HG03060 (cell line): Measurements from ENCODE around the gene FTO.

Experiments used
- ATAC-seq: cut with Tn5 transposase; IDR thresholded peaks from one replicate; pipeline ENCODE4 v1.9.1; 2021; ENCODE audit warnings: low read depth, moderate number of reproducible peaks; ENCODE audit not compliant: unreplicated experiment

FTO gene

DNA sequence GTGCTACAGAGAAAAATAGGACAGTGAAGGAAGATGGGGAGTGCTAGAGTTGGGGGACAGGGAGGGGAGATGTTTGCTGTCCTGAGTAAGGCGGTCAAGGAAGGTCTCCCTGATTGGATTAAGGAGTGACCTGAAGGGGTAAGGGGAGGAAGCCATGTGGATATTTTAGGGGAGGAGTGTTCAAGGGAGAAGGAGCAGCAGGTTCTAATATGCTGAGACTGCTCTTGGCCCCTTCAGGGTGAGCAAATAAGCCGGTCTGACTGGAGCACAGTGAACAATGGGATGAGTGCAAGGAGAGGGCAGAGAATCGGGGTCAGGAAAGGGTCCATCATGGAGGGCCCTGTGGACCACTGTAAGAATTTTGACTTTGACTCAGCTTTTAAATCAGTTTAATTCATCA lies 393.8 kb downstream of the FTO start:
- ATAC-seq: no peak

DNA sequence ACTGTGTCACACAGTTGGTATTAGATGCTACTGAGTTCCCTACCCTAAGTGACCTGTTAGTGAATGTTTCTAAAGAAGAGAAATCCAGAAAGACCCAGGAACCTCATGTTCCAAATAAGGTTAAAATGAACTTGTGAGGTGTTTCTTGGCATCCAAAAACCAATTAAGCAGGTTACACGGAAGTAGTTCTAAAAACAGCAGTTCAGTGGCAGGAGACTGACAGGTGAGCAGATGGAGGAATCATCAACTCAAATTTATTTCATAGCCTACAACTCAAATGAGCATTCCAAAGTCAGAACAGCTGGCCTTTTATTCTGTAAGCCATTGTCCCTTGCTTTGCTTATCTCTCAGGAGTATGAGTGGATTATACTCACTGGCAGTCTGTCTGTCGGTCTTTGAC lies 394.3 kb downstream of the FTO start:
- ATAC-seq: no peak

- ATAC-seq: no peak
Observed at GRCh38 chr16:54099627-54100026, 395.7 kb downstream of the FTO start.

DNA sequence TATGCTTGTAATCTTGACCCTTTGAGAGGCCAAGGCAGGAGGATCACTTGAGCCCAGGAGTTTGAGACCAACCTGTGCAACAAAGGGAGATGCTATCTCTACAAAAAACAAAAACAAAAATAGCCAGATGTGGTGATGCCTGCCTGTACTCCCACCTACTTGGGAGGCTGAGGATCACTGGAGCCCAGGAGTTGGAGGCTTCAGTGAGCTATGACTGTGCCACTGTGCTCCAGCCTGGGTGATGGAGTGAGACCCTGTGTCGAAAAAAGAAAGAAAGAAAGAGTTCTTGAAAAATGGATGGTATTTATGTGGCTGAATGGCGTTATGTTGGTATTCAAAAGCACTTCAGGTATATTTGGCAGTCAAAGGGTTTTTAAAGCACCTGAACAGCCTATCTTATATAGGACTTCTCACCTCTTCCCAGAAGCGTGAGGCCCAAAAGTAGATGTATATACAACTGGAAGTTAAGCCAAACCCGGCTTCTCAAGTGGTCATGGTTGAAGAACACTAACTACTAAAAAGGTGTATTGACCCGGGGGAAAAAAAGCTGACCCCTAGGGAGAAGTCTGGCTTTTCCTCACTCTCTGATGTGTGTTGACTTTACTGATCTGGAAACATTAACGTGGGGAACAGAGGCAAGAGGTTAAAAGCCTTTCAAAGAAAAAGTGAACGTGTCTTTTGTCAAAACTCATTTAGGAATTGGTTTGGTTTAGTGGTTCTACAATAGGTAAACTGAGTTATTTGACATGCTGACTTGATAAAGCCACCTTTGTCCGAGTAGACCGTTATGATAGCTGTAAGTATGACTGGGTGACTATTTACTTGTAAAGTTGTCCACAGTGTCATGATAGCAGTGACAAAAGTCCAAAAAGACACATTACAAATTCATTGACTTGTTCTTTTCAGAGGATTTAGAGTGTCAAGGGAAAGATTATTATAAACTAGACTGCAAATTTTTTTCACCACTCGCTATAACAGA lies 399.2 kb downstream of the FTO start:
- ATAC-seq: no peak

- no peak for ATAC-seq
Observed at GRCh38 chr16:54106057-54106456, 402.1 kb downstream of the FTO start.

DNA sequence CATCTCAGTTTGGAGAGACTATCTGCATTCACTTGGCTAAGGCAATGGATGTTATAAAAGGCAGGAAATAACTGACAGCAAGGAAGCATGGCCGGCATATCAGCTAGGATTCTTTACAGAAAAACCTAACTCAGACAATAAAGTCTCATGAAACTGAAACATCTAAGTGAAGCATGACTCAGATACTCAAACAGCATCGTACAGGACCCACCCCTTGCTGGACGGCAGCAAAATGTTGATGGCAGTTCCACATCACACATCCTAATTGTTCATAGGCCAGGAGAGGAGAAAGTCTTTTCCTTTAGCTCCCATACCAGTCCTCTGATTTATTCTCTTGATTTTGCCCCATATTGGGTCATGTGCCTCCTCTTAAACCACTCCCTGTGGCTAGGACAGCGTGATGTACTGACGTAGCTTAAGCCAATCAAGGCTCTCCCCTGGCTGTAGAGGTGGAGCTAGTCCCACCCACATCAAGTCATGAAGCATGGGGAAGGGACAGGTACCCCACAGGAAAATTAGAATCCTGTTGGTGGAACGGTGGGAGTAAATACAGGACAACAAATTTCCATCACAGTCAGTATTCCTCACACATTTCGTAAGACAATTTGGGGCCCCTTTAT lies 403.7 kb downstream of the FTO start:
- no peak for ATAC-seq

DNA sequence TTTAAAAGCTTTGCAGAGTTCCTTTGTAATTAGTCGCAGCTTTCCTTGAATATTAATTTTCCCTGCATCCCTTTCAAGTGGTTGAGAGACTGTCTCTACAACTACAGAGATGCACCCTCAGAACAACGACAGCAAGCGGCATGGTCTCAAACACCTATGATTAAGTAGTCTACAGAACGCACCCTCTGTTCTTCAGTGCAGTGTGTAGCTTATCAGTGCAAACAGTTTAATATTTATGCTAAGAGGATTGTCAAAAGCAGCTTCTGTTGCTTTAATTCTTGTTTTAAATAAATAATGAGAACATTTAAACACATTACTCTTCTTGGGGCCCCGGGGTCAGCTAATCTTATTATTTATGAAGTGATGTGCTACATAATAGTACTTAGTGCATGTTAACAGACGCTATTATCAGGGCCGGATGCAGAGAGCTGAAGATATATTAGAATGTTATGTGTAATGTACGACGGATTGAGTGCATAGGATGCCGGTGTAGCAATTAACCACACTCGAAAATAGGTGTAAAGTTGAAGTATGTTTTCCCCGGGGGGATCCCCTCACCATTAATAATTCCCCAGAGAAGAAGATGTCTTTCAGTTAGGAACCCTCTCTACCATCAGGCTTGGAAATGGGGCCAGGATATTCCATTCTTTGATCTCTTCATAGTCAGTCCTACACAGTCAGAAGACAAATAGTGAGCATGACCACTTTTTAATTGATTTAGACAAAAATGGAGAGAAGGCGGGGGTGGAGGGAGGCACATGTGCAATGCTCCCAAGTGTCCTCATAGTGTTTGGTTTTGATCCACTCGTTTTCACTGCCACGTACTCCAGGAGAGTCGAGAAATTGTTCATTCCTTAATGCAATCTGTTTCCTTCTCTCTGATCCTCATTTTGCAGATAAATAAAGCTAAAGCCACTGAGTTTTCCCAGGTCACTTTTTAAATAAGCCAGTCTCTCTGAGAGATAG lies 406.3 kb downstream of the FTO start:
- no peak for ATAC-seq

GRCh38 chr16:54112451-54113206 lies 408.7 kb downstream of the FTO start:
- no peak for ATAC-seq

GRCh38 chr16:54115558-54115957 lies 411.6 kb downstream of the FTO start:
- no peak for ATAC-seq

DNA sequence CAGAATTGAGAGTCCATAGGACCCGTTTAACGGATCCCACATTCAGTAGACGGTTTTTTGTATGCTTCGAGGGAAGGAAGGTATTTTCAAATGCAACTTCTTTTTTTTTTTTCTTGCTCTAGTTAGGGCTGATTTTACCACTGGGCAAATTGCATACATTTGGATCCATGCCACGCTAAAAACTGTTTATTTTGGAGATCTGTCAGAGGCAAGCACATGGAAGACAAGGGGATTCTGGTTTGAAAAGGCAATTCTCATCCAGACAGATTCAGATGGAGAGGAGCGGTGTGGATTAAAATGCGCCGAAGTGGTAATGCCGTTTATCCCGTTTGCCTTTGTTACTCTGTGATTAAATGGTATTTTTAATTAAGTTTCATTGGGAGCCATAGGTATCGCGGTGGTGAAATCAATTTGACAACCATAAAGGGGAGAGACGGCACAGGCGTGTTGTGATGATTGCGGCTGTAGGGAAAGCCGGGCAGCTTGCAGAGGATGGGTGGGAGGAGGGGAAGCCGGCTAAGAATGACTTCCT lies 412.2 kb downstream of the FTO start:
- no peak for ATAC-seq

DNA sequence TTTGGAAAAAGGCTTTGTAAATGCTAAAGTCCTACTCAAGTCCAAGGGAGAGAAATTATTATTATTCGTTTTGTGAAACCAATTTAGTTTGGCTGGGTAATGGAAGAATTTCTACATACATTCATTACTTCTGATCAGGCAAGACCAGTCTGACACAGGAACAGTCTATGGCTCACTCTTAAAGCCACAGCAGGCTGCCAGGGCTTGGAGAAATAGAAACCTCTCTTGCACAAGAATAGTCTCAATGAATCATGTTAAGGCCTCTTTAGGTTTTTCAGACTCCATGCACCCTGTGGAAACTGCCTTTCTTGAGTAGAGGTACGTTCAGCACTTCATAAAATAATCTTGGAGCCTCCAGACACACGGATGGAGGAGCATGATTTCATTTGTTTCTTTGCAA lies 414.9 kb downstream of the FTO start:
- ATAC-seq: no peak

DNA sequence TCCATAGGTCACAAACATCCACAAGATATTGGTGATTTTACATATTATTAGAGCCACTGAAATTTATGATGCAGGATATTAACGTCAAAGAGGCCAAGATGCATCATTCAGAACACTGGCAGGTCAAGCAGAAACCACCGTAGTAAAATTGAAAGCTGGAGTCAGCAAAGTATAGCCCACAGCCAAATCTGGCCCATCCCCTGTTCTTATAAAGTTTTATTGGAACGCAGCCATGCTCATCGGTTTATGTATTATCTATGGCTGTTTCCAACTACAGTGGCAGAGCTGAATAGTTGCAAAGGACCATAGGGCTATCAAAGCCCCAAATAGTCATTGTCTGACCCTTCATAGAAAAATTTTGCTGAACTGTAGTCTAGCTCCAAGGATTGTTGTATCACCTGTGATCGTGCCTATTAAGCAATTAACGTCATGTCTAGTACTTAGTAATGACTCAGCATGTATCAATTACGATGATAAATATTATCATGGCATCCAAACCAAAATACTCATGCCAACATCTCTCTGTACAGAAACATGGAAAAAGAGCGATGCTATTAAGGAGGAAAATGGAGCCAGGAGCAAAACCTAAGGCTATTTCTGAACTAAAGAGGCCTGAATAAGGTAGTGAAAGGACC lies 417.0 kb downstream of the FTO start:
- no peak for ATAC-seq

GRCh38 chr16:54121539-54122295 lies 417.8 kb downstream of the FTO start:
- ATAC-seq: no peak

DNA sequence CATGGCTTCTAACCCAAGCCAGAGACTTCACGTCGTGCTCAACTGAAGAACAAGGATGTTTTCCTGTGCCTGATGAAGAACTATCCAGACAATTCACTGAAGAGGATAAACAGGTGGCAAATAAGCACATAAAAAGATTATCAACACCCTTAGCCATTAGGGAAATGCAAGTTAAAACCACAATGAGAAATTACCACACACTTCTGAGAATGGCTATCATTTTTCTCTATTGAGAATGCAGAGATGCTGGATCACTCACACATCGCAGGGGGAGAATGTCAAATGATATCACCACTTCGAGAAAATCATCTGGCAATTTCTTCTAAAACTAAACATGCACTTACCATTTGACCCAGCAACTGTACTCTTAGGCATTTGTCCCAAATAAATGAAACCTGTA lies 419.8 kb downstream of the FTO start:
- no peak for ATAC-seq

GRCh38 chr16:54125751-54126655 lies 422.0 kb downstream of the FTO start:
- no peak for ATAC-seq

- ATAC-seq: no peak
Observed at GRCh38 chr16:54126907-54127306, 423.0 kb downstream of the FTO start.

DNA sequence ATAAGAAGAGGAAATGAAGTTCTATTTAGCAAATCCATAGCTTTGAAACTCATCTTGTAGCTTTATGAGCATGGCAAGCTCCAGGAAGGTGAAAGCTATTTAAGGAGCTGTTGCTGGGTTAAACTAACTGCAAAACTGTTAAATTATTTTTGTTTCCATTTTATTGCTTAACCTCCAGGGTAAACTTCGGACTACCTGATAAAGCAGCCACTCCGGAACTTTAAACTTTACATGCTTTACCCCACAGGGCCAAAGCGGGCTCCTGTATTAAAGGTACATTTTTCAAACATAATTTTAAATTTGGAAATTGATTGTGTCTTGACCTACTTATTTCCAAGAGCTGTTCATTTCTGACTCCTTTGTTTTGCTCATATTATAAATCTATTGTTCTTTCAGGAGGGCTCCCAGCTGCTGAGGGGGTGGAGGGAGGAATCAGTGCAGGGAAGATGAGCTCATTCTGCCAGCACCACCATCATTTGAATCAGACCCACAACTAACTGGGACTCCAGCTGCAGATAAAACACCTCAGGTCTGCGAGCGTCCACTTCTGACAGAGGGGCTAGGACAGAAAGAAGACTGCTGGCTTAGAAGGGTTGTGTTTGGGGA lies 424.8 kb downstream of the FTO start:
- ATAC-seq: no peak
